ENCODE results near the gene CELSR2. TPM values are rescaled to one million over a fixed set of nuclear protein-coding genes. Genes with fewer than 3 reads are reported as not detected.
A peak's percentile ranks its signal among the peaks of the same experiment; 100 is the strongest.
"Not testable (repeated sequence)": the region's sequence is repeated elsewhere in the genome, so short reads cannot be mapped to it uniquely, and the experiment has no call there.

CELSR2 gene
- total RNA-seq, 1 donor: 0.36 TPM

GRCh38 chr1:109280862-109281261 lies 31.5 kb downstream of the CELSR2 start:
- no peak overlapping the region for H3K4me3 ChIP-seq (ENCODE audit: low read depth, low read length)
- no peak for TF ChIP-seq CTCF (IDR thresholded peaks at IDR 0.05; ENCODE audit: insufficient read depth, low read length)
- no peak for DNase-seq (ENCODE audit: low read depth)

- DNase-seq (ENCODE audit: low read depth): no peak
- no peak for TF ChIP-seq CTCF (IDR thresholded peaks at IDR 0.05; ENCODE audit: insufficient read depth, low read length)
- peak overlapping the region; percentile 76 for H3K4me3 ChIP-seq (ENCODE audit: low read depth, low read length)
These were observed 32.5 kb downstream of the CELSR2 start for GRCh38 chr1:109281680-109282496.

GRCh38 chr1:109282497-109282951 lies 33.2 kb downstream of the CELSR2 start:
- no peak for DNase-seq (ENCODE audit: low read depth)
- no peak for TF ChIP-seq CTCF (IDR thresholded peaks at IDR 0.05; ENCODE audit: insufficient read depth, low read length)

GRCh38 chr1:109282952-109283747 lies 33.8 kb downstream of the CELSR2 start, which contains the start of gene PSRC1:
Gene PSRC1 (minus strand): TSS chr1:109283145.
- TF ChIP-seq CTCF (IDR thresholded peaks at IDR 0.05; ENCODE audit: insufficient read depth, low read length): peak; percentile 63
- peak within 1 kb of the TSS; percentile 76 for H3K4me3 ChIP-seq (ENCODE audit: low read depth, low read length)
- peak; percentile 95 for DNase-seq (ENCODE audit: low read depth)

More at GRCh38 chr1:109282497-109282951, 33.2 kb downstream of the CELSR2 start:
- H3K4me3 ChIP-seq (ENCODE audit: low read depth, low read length): peak overlapping the region; percentile 76

- TF ChIP-seq CTCF (IDR thresholded peaks at IDR 0.05; ENCODE audit: insufficient read depth, low read length): no peak
- H3K4me3 ChIP-seq (ENCODE audit: low read depth, low read length): peak overlapping the region; percentile 76
- DNase-seq (ENCODE audit: low read depth): no peak
These were observed 34.6 kb downstream of the CELSR2 start for GRCh38 chr1:109283748-109284600.

GRCh38 chr1:109286762-109287161 lies 37.4 kb downstream of the CELSR2 start:
- DNase-seq (ENCODE audit: low read depth); H3K4me3 ChIP-seq (ENCODE audit: low read depth, low read length): not testable (repeated sequence)

All from fibroblast of the aortic adventitia (primary cell).